Stimulated activated CD4-positive, alpha-beta T cell treated with anti-CD3 and anti-CD28 coated beads, TNF-alpha, amount 100 ng/mL, for 1 hour (primary cell): ENCODE data around the gene KDELR3.

ENCODE experiments used
- DNase-seq, 3 donors: peaks; one replicate each; pipeline ENCODE4 v3.0.0-alpha.2; 2020; ENCODE audit warnings: low read depth in 3 of 3, low spot score in 1 of 3

Gene KDELR3

GRCh38 chr22:38510416-38510970 is 42.6 kb downstream of the KDELR3 start:
- no peak for DNase-seq

GRCh38 chr22:38513063-38513462 is 45.2 kb downstream of the KDELR3 start:
- no peak for DNase-seq

DNA sequence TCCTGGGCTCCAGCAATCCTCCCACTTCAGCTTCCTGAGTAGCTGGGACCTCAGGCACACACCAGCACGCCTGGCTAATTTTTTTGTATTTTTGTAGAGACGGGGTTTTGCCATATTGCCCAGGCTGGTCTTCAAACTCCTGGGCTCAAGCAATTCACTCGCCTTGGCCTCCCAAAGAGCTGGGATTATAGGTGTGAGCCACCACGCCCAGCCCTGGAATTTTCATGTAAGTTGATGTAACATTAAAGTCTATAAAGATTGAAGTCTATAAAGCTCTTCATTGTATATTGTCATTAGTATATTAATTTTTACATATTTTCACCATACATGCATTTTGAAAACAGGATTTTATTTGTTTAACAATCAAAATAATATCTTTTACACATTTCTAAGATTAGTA is 50.7 kb downstream of the KDELR3 start:
- no peak for DNase-seq

DNA sequence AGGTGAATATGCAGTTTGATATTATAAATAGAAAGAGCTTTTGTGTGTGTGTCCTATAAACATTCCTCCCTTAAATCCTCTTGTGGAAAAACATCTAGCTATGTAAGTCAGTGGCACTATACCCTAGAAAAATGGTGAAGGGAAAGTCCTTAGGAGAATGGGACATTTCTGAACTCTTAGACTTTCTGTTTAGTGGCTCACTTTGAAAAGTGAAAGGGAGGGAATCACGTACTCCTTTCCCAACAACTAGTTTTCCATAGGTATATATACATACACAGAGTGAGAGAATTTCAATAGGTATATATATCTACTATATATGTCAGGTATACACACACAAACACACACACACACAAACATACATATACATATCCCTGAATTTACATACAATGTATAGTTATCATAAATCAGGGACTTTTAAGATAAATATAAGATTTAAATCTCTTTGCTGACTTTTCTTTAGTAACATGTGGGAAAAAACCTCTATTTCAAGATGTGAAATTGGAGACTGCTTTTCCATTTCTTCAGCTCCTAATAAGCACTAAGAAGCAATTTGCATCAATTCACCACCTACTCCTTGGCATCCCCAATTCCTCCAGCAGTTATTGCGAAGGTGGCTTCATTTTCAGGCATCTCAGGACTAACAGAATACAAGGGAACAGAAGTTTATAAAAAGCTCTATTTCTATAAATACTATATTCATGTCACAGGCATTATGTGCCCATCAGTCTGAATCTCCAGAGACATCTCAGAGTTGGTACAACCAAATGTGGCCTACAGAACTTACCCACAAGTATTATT is 51.8 kb downstream of the KDELR3 start:
- DNase-seq: no peak

GRCh38 chr22:38523029-38523428 is 55.1 kb downstream of the KDELR3 start:
- no peak for DNase-seq

- DNase-seq: no peak
Observed at GRCh38 chr22:38523479-38523878, 55.6 kb downstream of the KDELR3 start.

DNA sequence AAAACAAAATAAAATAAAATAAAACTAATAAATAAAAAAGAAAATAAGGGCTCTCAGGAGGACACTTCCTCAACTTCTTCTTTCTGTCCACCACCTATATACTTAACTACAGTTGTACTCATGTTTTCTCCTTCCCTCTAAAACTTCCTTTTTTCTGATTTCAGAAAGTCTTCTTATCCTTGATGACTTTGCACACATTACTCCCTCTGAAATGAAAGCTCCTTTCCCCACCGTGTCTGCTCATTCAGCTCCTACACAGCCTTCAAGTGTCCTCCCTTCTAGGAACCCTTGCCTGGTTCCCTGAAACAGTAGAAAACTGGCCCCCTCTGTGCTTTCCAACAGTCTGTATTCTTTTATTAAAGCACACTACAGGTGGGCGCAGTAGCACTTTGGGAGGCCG is 56.5 kb downstream of the KDELR3 start:
- DNase-seq: no peak

GRCh38 chr22:38531251-38531938 is 63.5 kb downstream of the KDELR3 start:
- no peak for DNase-seq
